ENCODE results near the gene FOXL1.

Gene FOXL1

DNA sequence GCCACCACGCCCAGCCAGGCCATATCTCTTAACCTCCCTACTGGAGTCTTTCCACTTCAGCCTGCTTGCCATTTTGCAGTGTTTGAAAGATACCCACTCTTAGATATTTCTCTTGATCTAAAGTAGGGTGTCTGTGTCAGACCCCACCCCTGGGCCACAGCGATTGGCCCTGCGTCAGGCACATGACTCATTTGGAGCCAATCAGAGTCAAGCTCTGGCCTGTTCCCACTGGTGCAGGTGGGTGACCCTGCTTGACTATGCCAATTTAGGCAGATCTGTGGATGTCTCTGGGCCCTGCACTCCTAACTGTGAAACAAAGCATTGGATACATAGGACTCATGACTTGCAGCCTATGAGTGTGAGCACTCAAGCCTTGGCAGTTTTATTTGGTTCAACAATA lies 27.6 kb downstream of the FOXL1 start:
- no peak for DNase-seq (ENCODE audit: low read depth)
- H3K4me3 ChIP-seq (replicated peaks; ENCODE audit: low read depth, low read length) = no peak overlapping the region
- TF ChIP-seq, protein P1, sequence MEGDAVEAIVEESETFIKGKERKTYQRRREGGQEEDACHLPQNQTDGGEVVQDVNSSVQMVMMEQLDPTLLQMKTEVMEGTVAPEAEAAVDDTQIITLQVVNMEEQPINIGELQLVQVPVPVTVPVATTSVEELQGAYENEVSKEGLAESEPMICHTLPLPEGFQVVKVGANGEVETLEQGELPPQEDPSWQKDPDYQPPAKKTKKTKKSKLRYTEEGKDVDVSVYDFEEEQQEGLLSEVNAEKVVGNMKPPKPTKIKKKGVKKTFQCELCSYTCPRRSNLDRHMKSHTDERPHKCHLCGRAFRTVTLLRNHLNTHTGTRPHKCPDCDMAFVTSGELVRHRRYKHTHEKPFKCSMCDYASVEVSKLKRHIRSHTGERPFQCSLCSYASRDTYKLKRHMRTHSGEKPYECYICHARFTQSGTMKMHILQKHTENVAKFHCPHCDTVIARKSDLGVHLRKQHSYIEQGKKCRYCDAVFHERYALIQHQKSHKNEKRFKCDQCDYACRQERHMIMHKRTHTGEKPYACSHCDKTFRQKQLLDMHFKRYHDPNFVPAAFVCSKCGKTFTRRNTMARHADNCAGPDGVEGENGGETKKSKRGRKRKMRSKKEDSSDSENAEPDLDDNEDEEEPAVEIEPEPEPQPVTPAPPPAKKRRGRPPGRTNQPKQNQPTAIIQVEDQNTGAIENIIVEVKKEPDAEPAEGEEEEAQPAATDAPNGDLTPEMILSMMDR (IDR thresholded peaks at IDR 0.05; ENCODE audit: low read length, missing control alignments) = no peak

DNA sequence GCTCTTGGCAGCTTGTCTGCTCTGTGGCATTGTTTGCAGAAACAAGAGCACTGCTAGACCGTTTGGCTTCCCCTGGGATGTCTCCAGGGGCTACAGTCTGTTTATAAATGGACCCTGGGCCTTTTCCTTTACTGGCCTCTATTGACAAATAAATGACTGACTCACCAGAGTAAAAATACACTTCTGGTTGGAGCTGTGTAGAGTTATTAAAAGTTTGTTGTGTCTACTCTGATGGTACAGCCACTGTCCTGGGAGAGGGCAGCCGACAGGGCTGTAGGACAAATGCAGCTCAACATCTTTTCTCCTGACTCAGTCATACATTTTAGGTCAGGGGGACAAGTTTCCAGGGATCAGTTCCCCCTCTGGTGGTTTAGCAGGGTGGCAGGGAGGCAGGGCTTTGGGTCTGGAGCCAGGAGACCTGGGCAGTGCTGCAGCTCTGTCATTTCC lies 30.0 kb downstream of the FOXL1 start:
- no peak for DNase-seq (ENCODE audit: low read depth)
- TF ChIP-seq, protein P1 (IDR thresholded peaks at IDR 0.05; ENCODE audit: low read length, missing control alignments) = no peak
- H3K4me3 ChIP-seq (replicated peaks; ENCODE audit: low read depth, low read length) = no peak overlapping the region

DNA sequence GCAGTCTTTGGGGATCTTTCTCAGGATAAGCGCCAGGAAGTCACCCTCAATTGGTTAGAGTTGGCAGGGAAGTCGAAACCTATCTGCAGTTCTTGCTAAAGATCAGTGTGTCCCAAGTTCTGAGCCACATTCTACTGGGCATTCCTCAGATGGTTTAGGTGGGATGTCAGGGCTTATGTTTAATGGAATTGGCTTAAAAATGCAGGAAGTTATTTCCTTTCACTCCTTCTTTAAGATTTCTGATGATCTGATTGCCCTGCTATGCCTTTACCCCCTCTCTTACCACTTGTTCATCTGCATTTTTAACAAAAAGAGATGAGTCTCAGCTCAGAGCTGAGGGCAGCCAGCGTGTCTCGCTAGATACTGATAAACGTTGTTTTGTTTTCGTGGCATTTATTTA lies 30.8 kb downstream of the FOXL1 start:
- H3K4me3 ChIP-seq (replicated peaks; ENCODE audit: low read depth, low read length) = no peak overlapping the region
- TF ChIP-seq, protein P1 (IDR thresholded peaks at IDR 0.05; ENCODE audit: low read length, missing control alignments) = no peak
- DNase-seq (ENCODE audit: low read depth) = peak; percentile 85

DNA sequence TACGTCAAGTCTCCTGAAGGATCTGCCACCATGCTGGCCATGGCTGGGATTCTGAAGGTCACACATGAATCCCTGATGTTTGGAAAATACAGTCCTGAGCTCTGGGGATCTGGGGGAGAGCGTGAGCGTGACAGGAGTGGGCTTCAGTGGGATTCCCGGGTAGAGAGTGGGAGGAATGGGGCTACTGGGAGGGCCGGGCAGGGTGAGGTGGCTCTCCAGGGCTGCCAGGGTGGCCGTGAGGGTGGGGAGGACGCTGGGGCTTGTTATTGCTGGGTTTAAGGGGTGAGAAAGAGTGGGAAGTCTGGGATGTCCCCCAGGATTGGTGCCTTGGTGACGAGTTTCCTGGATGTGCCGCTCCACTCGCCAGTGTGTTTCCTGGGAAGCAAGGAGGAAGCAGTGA lies 31.3 kb downstream of the FOXL1 start:
- DNase-seq (ENCODE audit: low read depth) = no peak
- no peak overlapping the region for H3K4me3 ChIP-seq (replicated peaks; ENCODE audit: low read depth, low read length)
- TF ChIP-seq, protein P1 (IDR thresholded peaks at IDR 0.05; ENCODE audit: low read length, missing control alignments) = no peak

DNA sequence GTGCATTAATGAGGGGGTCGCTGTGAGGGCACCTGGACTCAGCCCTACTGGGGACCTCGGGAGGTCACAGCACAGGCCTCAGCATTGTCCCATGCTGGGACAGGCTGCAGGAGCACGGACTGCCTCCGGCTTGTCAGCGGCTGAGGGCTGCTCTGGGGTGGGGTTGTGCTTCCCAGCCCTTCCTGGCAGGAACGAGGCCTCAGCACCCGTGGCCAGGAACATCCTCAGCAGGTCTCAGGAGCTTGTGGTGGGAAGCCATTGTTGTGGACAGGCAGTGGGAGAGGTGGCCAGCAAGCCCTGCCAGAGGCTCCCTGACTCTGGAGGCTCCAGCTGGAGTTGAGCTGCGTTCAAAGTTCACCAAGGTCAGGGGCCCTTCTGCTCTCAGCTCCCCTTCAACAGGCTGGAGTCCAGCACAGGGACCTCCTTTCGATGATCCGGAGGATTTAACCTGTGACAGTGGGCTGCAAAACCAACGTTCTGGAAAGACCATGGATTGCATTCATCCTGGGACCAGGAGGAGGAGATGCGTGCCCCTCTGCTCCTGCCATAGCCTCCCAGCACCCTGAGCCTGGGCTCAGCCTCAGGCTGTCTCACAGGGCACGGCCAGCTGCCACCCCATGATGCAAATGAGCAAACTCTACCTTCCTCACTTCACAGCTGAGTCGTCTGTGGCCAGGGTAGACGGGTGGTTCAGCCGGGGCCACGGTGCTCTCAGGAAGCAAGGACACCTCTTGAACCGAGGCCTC lies 32.6 kb downstream of the FOXL1 start:
- no peak for DNase-seq (ENCODE audit: low read depth)
- H3K4me3 ChIP-seq (replicated peaks; ENCODE audit: low read depth, low read length) = no peak overlapping the region
- TF ChIP-seq, protein P1 (IDR thresholded peaks at IDR 0.05; ENCODE audit: low read length, missing control alignments) = no peak

DNA sequence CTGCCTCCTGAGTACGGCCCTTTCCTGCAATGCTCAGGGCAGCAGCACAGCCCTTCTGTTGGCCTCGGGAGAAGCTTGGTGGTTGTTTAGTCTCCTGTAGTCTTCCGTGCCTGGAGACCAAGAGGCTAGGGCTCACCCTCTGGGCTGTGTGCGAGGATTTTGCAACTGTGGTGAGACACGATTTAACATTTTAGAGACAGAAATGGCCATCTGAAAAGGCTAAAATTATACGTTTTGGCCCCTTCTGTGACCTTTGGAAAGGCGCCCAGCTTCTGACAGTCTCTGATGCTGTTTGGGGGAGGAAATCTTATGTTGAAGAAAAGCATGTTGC lies 33.1 kb downstream of the FOXL1 start:
- H3K4me3 ChIP-seq (replicated peaks; ENCODE audit: low read depth, low read length) = no peak overlapping the region
- TF ChIP-seq, protein P1 (IDR thresholded peaks at IDR 0.05; ENCODE audit: low read length, missing control alignments) = no peak
- DNase-seq (ENCODE audit: low read depth) = peak; percentile 90

DNA sequence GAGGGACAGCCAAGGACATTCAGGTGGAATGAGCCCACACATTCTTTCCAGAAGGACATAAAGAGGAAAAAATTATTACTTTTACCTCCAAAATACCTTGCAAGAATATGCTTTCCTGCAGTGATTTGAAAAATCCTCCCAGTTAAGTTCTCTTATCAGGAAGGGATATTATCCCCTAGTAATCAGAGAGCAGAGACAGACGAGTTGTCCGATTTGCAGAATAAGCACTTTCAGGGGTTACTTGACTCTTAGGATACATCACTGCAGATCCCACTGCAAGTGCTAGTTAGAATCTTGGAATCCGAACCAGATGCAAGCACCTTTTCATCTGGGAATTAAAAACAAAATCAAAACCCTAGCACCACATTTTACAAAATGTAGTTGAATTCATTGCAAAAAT lies 33.6 kb downstream of the FOXL1 start:
- no peak overlapping the region for H3K4me3 ChIP-seq (replicated peaks; ENCODE audit: low read depth, low read length)
- no peak for DNase-seq (ENCODE audit: low read depth)
- TF ChIP-seq, protein P1 (IDR thresholded peaks at IDR 0.05; ENCODE audit: low read length, missing control alignments) = no peak

Measured in fibroblast of pulmonary artery (primary cell).